GM21526 (cell line): ENCODE measurements around the gene PIM3.
"Not testable (repeated sequence)": the region's sequence is repeated elsewhere in the genome, so short reads cannot be mapped to it uniquely, and the experiment has no call there.

Source experiments
- ATAC-seq: cut with Tn5 transposase; IDR thresholded peaks from one replicate; pipeline ENCODE4 v1.9.1; 2021; ENCODE audit warnings: moderate library complexity; ENCODE audit not compliant: unreplicated experiment, low FRiP score

The PIM3 gene

GRCh38 chr22:49942565-49943404, 17.8 kb upstream of the PIM3 start:
- ATAC-seq, result no peak

GRCh38 chr22:49943405-49943765, 17.2 kb upstream of the PIM3 start:
- ATAC-seq, result no peak

- no peak for ATAC-seq
Measured at GRCh38 chr22:49943771-49944398, 16.7 kb upstream of the PIM3 start.

GRCh38 chr22:49944399-49944891, 16.1 kb upstream of the PIM3 start:
- ATAC-seq, result no peak

DNA sequence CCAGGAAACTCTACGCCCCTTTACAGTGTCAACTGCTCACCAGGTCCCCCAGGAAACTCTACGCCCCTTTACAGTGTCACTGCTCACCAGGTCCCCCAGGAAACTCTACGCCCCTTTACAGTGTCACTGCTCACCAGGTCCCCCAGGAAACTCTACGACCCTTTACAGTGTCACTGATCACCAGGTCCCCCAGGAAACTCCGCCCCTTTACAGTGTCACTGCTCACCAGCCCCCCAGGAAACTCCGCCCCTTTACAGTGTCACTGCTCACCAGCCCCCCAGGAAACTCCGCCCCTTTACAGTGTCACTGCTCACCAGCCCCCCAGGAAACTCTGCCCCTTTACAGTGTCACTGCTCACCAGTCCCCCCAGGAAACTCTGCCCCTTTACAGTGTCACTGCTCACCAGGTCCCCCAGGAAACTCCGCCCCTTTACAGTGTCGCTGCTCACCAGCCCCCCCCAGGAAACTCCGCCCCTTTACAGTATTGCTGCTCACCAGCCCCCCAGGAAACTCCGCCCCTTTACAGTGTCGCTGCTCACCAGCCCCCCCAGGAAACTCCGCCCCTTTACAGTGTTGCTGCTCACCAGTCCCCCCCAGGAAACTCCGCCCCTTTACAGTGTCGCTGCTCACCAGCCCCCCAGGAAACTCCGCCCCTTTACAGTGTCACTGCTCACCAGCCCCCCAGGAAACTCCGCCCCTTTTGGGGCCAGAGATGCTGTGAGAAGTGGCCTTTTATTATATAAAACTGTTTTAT, 15.4 kb upstream of the PIM3 start:
- ATAC-seq, result not testable (repeated sequence)

DNA sequence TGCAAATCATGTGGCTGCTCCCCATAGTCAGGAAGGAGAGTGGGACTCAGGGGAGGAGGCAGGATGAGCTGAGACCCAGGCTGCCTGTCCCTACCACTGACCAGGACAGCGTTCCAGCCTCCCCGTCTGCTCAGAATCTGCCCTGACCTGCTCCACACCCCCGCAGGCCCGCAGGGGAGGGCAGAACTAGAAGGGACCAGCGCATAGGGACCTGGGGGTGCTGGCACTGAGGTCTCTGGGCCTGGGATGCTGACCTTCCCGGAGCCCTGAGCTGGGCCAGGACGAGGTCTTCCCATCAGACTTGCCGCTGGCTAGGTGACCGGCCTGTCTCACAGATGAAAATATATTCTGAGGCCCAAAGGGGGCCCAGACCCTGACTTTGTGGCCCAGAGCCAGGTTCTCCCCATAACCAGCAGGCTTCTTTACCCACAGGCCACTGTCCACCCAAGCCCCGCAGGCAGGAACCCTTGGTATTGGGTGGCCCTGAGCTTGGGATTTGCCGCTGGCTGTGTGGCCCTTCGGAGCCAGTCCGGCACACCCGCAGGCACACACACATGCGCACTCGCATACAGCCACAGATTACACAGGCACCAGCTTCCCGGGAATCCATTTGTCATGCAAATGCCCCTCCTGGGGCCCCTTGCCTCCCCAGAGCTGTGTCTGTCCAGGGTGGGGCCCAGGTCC, 13.8 kb upstream of the PIM3 start:
- ATAC-seq, result no peak

GRCh38 chr22:49947296-49947622, 13.3 kb upstream of the PIM3 start:
- ATAC-seq, result no peak

DNA sequence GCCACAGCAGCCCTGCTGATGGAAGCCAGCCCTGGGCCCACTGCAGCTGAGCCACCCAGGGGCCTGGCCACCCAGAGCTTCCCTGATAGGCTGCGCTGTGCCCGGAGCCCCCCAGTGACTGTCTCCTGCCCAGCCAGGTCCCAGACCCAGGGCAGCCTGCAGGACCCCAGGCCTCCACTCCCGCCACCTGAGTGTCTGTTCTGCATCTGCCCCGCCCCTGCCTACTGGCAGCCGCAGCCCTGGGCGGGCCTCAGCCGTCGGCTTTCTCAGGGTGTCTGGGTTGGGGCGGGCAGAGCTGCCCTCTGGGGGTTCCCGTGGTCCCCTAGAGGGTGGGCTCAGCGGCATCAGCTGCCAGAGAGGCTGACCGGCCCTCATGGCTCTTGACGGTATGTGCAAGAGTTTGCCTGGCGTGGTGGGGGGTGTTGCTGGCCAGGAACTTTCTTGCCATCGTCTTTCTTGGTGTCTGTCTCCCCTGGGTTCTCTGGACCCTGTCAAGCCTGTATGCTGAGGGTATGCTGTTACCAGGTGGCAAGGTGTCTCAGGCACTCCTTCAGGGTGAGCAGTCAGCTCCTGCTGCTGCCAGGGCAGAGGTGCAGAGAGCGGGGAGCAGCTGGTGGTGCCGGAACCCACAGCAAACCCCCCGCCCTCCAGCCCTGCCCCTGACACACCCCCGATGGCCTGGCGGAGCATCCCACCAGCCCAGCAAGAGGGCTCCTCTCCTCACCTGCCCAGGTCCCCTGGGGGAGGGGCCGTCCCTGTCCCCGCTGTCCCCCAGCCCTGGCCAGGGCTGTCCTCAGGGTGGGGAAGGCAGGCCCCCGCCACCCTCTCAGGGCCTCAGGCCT, 12.2 kb upstream of the PIM3 start:
- ATAC-seq, result no peak

GRCh38 chr22:49948958-49949913, 11.3 kb upstream of the PIM3 start:
- ATAC-seq, result no peak

GRCh38 chr22:49949914-49950292, 10.7 kb upstream of the PIM3 start:
- ATAC-seq, result no peak

- no peak for ATAC-seq
Measured at GRCh38 chr22:49950396-49950994, 10.1 kb upstream of the PIM3 start.

- ATAC-seq, result no peak
Measured at GRCh38 chr22:49951000-49951677, 9.4 kb upstream of the PIM3 start.

GRCh38 chr22:49951678-49951985, 8.9 kb upstream of the PIM3 start:
- ATAC-seq, result no peak

DNA sequence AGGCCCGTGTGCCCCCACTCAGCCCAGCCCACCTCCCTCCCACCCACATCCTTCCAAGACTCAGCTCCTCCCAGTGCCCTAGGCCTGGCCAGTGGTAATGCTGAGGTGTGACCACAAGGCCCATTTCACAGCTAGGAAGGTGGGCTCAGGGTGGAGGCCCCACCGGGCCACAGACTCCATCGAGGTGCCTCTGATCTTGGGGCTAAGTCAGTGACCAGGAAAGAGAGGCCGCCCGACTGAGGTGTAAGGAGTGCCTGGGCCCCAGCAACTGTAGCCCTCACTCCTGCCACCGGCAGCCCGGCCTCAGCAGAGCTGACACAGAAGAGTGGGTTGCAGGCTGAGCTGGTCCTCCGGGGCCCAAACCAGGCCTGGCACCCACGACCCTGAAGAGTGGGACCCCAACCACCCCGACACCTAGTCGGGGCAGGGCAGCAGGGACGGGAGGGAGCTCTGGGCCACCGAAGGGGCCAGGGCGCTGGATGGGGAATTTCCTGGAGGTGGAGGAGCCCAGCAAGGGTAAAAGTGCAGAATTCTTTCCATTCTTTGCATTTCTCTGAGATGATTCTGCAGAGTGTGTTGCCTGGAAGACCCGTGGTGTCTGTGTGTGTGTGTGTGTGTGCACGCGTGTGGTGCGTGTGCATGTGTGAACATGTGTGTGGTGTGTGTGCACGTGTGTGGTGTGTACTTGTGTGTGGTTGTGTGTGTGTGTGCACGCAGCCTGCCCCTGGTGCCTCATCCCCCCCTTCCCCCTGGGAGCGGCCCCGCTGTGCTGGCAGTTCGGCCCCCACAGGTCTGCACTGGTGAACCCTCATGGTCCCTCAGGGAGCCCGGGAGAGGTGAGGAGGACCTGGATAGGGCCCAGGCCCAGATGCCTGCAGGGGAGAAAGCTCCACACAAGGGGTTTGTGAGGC, 8.3 kb upstream of the PIM3 start:
- ATAC-seq, result no peak

GRCh38 chr22:49953027-49953679, 7.4 kb upstream of the PIM3 start:
- ATAC-seq, result no peak

DNA sequence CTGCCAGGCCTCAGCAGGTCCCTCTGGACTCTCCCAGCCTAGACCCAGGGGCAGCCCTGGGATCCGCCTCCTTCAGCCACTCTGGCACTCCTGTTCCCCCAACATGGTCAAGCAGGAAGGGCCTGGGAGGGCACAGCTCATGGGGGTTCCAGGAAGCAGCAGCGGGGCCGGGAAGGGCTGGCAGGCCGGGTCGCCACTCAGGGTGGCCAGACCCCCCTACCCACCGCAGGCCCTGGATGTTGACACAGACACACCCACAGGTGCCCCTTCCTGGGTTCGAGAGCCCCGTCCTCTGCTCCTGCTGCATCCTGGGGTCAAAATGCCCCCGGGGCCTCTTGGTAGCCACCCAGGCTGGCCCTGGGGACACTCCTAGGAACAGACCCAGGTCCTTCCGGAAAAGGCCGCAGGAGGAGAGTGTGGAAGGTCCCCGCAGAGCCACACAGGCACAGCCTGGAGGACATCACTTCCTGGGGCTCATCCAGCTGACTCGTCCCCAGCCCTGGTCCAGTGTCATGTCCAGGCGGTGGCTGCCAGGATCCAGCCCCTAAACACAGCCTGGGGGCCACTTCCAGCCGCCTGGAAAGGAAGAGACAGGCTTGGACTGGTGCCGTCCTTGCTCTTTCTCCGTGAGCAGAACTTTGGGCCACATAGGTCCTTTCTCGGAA, 6.8 kb upstream of the PIM3 start:
- no peak for ATAC-seq
